HepG2 (cell line): Measurements from ENCODE around the gene ANKRD10. TPM values are rescaled to one million over a fixed set of nuclear protein-coding genes. Genes with fewer than 3 reads are reported as not detected.

Experiments used
- ARID5B ChIP-seq: IDR thresholded peaks from 2 replicates; pipeline ENCODE4 v1.4.0; 2020; ENCODE audit warnings: mild to moderate bottlenecking, missing genetic modification reagents
- ETV5 ChIP-seq: IDR thresholded peaks from 2 replicates; pipeline ENCODE4 v1.6.1; 2018; ENCODE audit warnings: missing biosample characterization, missing genetic modification reagents, inconsistent platforms, borderline replicate concordance
- FOXP1 ChIP-seq, 2 experiments: fragments of 450-650 bp in 1 of 2; IDR thresholded peaks; 2 replicates each; pipeline ENCODE4 v1.6.1; 2017 to 2018; ENCODE audit warnings: antibody characterized with exemption in 1 of 2
- MXD4 ChIP-seq: IDR thresholded peaks from 2 replicates; pipeline ENCODE4 v1.6.1; 2016; ENCODE audit warnings: mild to moderate bottlenecking, missing biosample characterization, missing genetic modification reagents
- PRDM10 ChIP-seq: sonication (generic); formaldehyde crosslinking; IDR thresholded peaks from 2 replicates; pipeline ENCODE4 v1.4.0; 2020; ENCODE audit warnings: low read depth, missing genetic modification reagents
- PRDM4 ChIP-seq: sonication (generic); formaldehyde crosslinking; IDR thresholded peaks from 2 replicates; pipeline ENCODE4 v1.9.0; 2021; ENCODE audit warnings: missing genetic modification reagents, borderline replicate concordance
- SYNCRIP ChIP-seq: fragments of 200-400 bp; formaldehyde crosslinking; IDR thresholded peaks from 2 replicates; pipeline ENCODE4 v1.6.1; 2018; ENCODE audit warnings: mild to moderate bottlenecking, low read depth, low read length; ENCODE audit not compliant: insufficient read depth
- ZBTB7B ChIP-seq: sonication (generic); formaldehyde crosslinking; IDR thresholded peaks from 2 replicates; pipeline ENCODE4 v1.4.0; 2020; ENCODE audit warnings: missing genetic modification reagents
- ZNF180 ChIP-seq: sonication (generic); formaldehyde crosslinking; IDR thresholded peaks from 2 replicates; pipeline ENCODE4 v1.4.0; 2020; ENCODE audit warnings: low read depth, missing genetic modification reagents, borderline replicate concordance
- ZNF230 ChIP-seq: sonication (generic); formaldehyde crosslinking; IDR thresholded peaks from 2 replicates; pipeline ENCODE4 v1.4.0; 2020; ENCODE audit warnings: mild to moderate bottlenecking, missing genetic modification reagents
- ZNF430 ChIP-seq: sonication (generic); formaldehyde crosslinking; IDR thresholded peaks from 2 replicates; pipeline ENCODE4 v1.9.0; 2021; ENCODE audit warnings: mild to moderate bottlenecking, missing genetic modification reagents
- ZNF784 ChIP-seq: sonication (generic); formaldehyde crosslinking; IDR thresholded peaks from 2 replicates; pipeline ENCODE4 v1.5.1; 2020; ENCODE audit warnings: missing genetic modification reagents, mild to moderate bottlenecking, borderline replicate concordance
- polyA plus RNA-seq, 8 experiments: library from polyadenylated mRNA; depleted of rRNA in 3 of 8; stranded (reverse) in 7 of 8; unstranded in 1 of 8; fragments of >200 nt; fragmentation: Illumina TruSeq in 4 of 8; extraction: Trizol in 4 of 8; gene quantifications; 2 replicates each; pipeline versions ENCODE4 v1.2.1 to v1.2.3, GENCODE V29; 2011 to 2016; ENCODE audit warnings: low read depth in 4 of 8, missing spikeins in 1 of 8, mixed read lengths in 1 of 8; ENCODE audit not compliant: insufficient read depth in 1 of 8
- total RNA-seq, 5 experiments: library from RNA; depleted of rRNA; stranded (reverse); fragments of >200 nt; fragmentation: Illumina TruSeq; extraction: Trizol; gene quantifications; 2 replicates each; pipeline ENCODE4 v1.2.3, GENCODE V29; 2016; ENCODE audit warnings: low read depth in 1 of 5

The ANKRD10 gene
- total and polyA plus RNA-seq, 2 of the 13 experiments (the other 11 are each of a cell fraction or from before 2014, with no cell fraction given): 108 to 115 TPM

- TF ChIP-seq PRDM4 (CRISPR knock-in tag) (no peak), ZNF230 (CRISPR knock-in tag) (no peak), ZNF784 (peak; percentile 45; the same call in 1 of the 2 replicates), MXD4 (no peak), FOXP1 (IDR thresholded peaks at IDR 0.05) (no peak), FOXP1 (CRISPR knock-in tag; IDR thresholded peaks at IDR 0.05) (no peak), PRDM10 (CRISPR knock-in tag) (no peak), ETV5 (CRISPR knock-in tag) (no peak), ZBTB7B (no peak), ZNF430 (CRISPR knock-in tag) (peak; percentile 31), SYNCRIP (no peak), ARID5B (no peak), ZNF180 (CRISPR knock-in tag) (peak; percentile 64; the same call in 1 of the 2 replicates)
These were observed 375 bp downstream of the ANKRD10 start (continued) for GRCh38 chr13:110914331-110915056.
